Neuronal stem cell (in vitro differentiated cells): ENCODE measurements around the gene TMEM138.

Experiments
- DNase-seq: peaks from one replicate; pipeline ENCODE4 v3.0.0-alpha.2; 2013; ENCODE audit warnings: low spot score
- H2AFZ ChIP-seq: one replicate; pipeline ENCODE4 v1.6.1; 2013; ENCODE audit warnings: mild to moderate bottlenecking, low read length, inconsistent platforms
- H2AK5ac ChIP-seq: 2 replicates; pipeline ENCODE4 v1.6.1; 2013; ENCODE audit warnings: low read depth, mild to moderate bottlenecking, inconsistent platforms, low read length, moderate library complexity, mixed read lengths
- H2BK120ac ChIP-seq: 2 replicates; pipeline ENCODE4 v1.6.1; 2013; ENCODE audit warnings: low read depth, mild to moderate bottlenecking, inconsistent platforms, low read length, moderate library complexity, mixed read lengths
- H2BK12ac ChIP-seq: one replicate; pipeline ENCODE4 v1.6.1; 2013; ENCODE audit warnings: low read length, inconsistent platforms
- H2BK15ac ChIP-seq: 2 replicates; pipeline ENCODE4 v1.6.1; 2013; ENCODE audit warnings: mild to moderate bottlenecking, low read length, inconsistent platforms, mixed read lengths
- H2BK5ac ChIP-seq: one replicate; pipeline ENCODE4 v1.6.1; 2013; ENCODE audit warnings: inconsistent platforms, mild to moderate bottlenecking, low read length, moderate library complexity
- H3K14ac ChIP-seq: one replicate; pipeline ENCODE4 v1.6.1; 2013; ENCODE audit warnings: low read length, inconsistent platforms
- H3K18ac ChIP-seq: 2 replicates; pipeline ENCODE4 v1.6.1; 2013; ENCODE audit warnings: low read length, inconsistent platforms
- H3K23ac ChIP-seq: 2 replicates; pipeline ENCODE4 v1.6.1; 2013; ENCODE audit warnings: low read depth, mild to moderate bottlenecking, mixed read lengths, low read length, inconsistent platforms; ENCODE audit not compliant: poor library complexity
- H3K27ac ChIP-seq: replicated peaks from 3 replicates; pipeline ENCODE4 v1.5.1; 2013; ENCODE audit warnings: low read length, inconsistent platforms
- H3K27me3 ChIP-seq, 3 experiments: 2 replicates each; pipeline ENCODE4 v1.6.1; 2013; ENCODE audit warnings: low read length in 3 of 3, mild to moderate bottlenecking in 2 of 3, inconsistent platforms in 1 of 3, low read depth in 1 of 3, mixed read lengths in 1 of 3, moderate library complexity in 1 of 3; ENCODE audit not compliant: control insufficient read depth in 3 of 3, insufficient read depth in 3 of 3
- H3K36me3 ChIP-seq, 2 donors: replicated peaks in 1 of 2; 2 replicates each; pipeline ENCODE4 v1.6.1; 2013; ENCODE audit warnings: low read length in 2 of 2; ENCODE audit not compliant: control insufficient read depth in 2 of 2, insufficient read depth in 2 of 2
- H3K4ac ChIP-seq: 2 replicates; pipeline ENCODE4 v1.6.1; 2013; ENCODE audit warnings: inconsistent platforms, mild to moderate bottlenecking, low read length, moderate library complexity
- H3K4me1 ChIP-seq, 2 donors: 1 replicate in 1 of 2; 2 replicates in 1 of 2; pipeline ENCODE4 v1.6.1; 2013; ENCODE audit warnings: low read length in 2 of 2, low read depth in 1 of 2; ENCODE audit not compliant: control insufficient read depth in 2 of 2, insufficient read depth in 1 of 2
- H3K4me2 ChIP-seq: one replicate; pipeline ENCODE4 v1.6.1; 2013; ENCODE audit warnings: mild to moderate bottlenecking, low read length, inconsistent platforms; ENCODE audit not compliant: insufficient read depth, poor library complexity, severe bottlenecking
- H3K4me3 ChIP-seq, 2 donors: 2 replicates each; pipeline ENCODE4 v1.5.1; 2013; ENCODE audit warnings: low read length in 2 of 2, mild to moderate bottlenecking in 2 of 2, inconsistent platforms in 1 of 2, moderate library complexity in 1 of 2
- H3K79me1 ChIP-seq: one replicate; pipeline ENCODE4 v1.6.1; 2013; ENCODE audit warnings: low read depth, mild to moderate bottlenecking, inconsistent platforms, low read length, moderate library complexity
- H3K9ac ChIP-seq: one replicate; pipeline ENCODE4 v1.6.1; 2013; ENCODE audit warnings: mild to moderate bottlenecking, low read depth, low read length, inconsistent platforms; ENCODE audit not compliant: poor library complexity
- H3K9me3 ChIP-seq, 2 donors: replicated peaks in 1 of 2; 2 replicates each; pipeline versions ENCODE3 to v1.6.1; 2013; ENCODE audit warnings: low read length in 2 of 2, mild to moderate bottlenecking in 2 of 2, inconsistent platforms in 1 of 2, low read depth in 1 of 2, mixed read lengths in 1 of 2, moderate library complexity in 1 of 2; ENCODE audit not compliant: control insufficient read depth in 2 of 2, insufficient read depth in 1 of 2
- H4K8ac ChIP-seq: one replicate; pipeline ENCODE4 v1.6.1; 2013; ENCODE audit warnings: low read depth, mild to moderate bottlenecking, inconsistent platforms, low read length, moderate library complexity
- H4K91ac ChIP-seq: one replicate; pipeline ENCODE4 v1.6.1; 2013; ENCODE audit warnings: low read length, low read depth, mild to moderate bottlenecking, inconsistent platforms; ENCODE audit not compliant: poor library complexity
- WGBS, 2 donors: extraction: QIAGEN DNeasy Blood & Tissue Kit; methylation state at CpG; one replicate each; pipeline ENCODE4 v1.1.7; 2013; ENCODE audit warnings: missing lambda C conversion rate in 2 of 2, mixed read lengths in 1 of 2; ENCODE audit not compliant: insufficient read length in 2 of 2, insufficient replicate concordance in 1 of 2; ENCODE audit errors: extremely low coverage in 2 of 2; 5-methylcytosine and 5-hydroxymethylcytosine counted together

Gene TMEM138

GRCh38 chr11:61342207-61342803 lies 19.9 kb upstream of the TMEM138 start:
- H3K18ac ChIP-seq: no peak overlapping the region
- no peak overlapping the region for H2BK12ac ChIP-seq
- no peak overlapping the region for H3K27ac ChIP-seq
- H3K4ac ChIP-seq: no peak overlapping the region
- H2AFZ ChIP-seq: no peak overlapping the region
- no peak overlapping the region for H2BK5ac ChIP-seq
- no peak overlapping the region for H2BK120ac ChIP-seq
- peaks cover 8 to 72% of the 10 kb centered on the region in 2 donors for H3K36me3 ChIP-seq
- DNase-seq: no peak
- no peak overlapping the region for H3K4me3 ChIP-seq
- no peaks in the 10 kb centered on the region for H3K9me3 ChIP-seq
- H3K79me1 ChIP-seq: no peaks in the 10 kb centered on the region
- no peak overlapping the region for H2BK15ac ChIP-seq
- peak overlapping the region; percentile 59 for H3K23ac ChIP-seq
- H3K4me1 ChIP-seq: no peaks in the 10 kb centered on the region
- H4K91ac ChIP-seq: no peak overlapping the region
- H3K4me2 ChIP-seq: no peak overlapping the region
- H3K27me3 ChIP-seq: no peaks in the 10 kb centered on the region
- WGBS, 2 donors: no CpG with 5 or more reads among the region's 20 CpGs
- no peak overlapping the region for H2AK5ac ChIP-seq
- H3K14ac ChIP-seq: no peak overlapping the region
- H4K8ac ChIP-seq: no peak overlapping the region
- H3K9ac ChIP-seq: no peak overlapping the region

GRCh38 chr11:61343792-61344745 lies 18.1 kb upstream of the TMEM138 start:
- peaks cover 15 to 75% of the 10 kb centered on the region in 2 donors for H3K36me3 ChIP-seq
- no peak overlapping the region for H3K9ac ChIP-seq
- no CpG with 5 or more reads among the region's 29 CpGs for WGBS, 2 donors
- DNase-seq: no peak
- no peaks in the 10 kb centered on the region for H3K27me3 ChIP-seq
- no peak overlapping the region for H2BK120ac ChIP-seq
- H3K18ac ChIP-seq: no peak overlapping the region
- H2BK12ac ChIP-seq: no peak overlapping the region
- H3K4me2 ChIP-seq: no peak overlapping the region
- no peak overlapping the region for H3K27ac ChIP-seq
- H3K23ac ChIP-seq: peak overlapping the region; percentile 55
- H2AFZ ChIP-seq: no peak overlapping the region
- H4K91ac ChIP-seq: no peak overlapping the region
- H2BK15ac ChIP-seq: no peak overlapping the region
- no peak overlapping the region for H3K4me3 ChIP-seq
- no peak overlapping the region for H4K8ac ChIP-seq
- no peaks in the 10 kb centered on the region for H3K4me1 ChIP-seq
- H2BK5ac ChIP-seq: no peak overlapping the region
- no peak overlapping the region for H3K14ac ChIP-seq
- no peaks in the 10 kb centered on the region for H3K9me3 ChIP-seq
- no peaks in the 10 kb centered on the region for H3K79me1 ChIP-seq
- no peak overlapping the region for H2AK5ac ChIP-seq
- no peak overlapping the region for H3K4ac ChIP-seq

DNA sequence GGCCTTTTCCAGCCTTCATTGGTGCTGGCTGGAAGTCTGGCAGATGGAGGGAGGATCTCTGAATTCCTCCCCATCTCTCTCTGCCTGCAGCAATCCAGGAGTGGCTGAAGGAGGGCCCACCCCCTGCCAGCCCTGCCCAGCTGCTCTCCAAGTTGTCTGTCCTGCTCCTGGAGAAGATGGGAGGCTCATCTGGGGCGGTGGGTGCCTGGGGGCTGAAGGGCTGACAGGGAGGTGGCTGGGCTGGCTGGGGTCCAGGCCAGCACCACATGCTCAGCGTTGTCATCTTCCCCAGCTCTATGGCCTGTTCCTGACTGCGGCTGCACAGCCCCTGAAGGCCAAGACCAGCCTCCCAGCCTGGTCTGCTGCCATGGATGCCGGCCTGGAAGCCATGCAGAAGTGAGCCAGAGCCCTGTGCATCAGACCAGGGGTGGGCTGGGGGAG lies 17.0 kb upstream of the TMEM138 start:
- H3K14ac ChIP-seq: no peak overlapping the region
- no peak overlapping the region for H3K4ac ChIP-seq
- no peak overlapping the region for H3K18ac ChIP-seq
- H4K91ac ChIP-seq: no peak overlapping the region
- H2BK12ac ChIP-seq: no peak overlapping the region
- no peak overlapping the region for H3K4me3 ChIP-seq
- no peak for DNase-seq
- no peak overlapping the region for H3K27ac ChIP-seq
- H2BK120ac ChIP-seq: no peak overlapping the region
- H2BK15ac ChIP-seq: no peak overlapping the region
- no peaks in the 10 kb centered on the region for H3K4me1 ChIP-seq
- no peak overlapping the region for H4K8ac ChIP-seq
- peak overlapping the region; percentile 17 for H3K9ac ChIP-seq
- H3K27me3 ChIP-seq: no peaks in the 10 kb centered on the region
- no peak overlapping the region for H2BK5ac ChIP-seq
- H2AK5ac ChIP-seq: no peak overlapping the region
- H2AFZ ChIP-seq: no peak overlapping the region
- H3K36me3 ChIP-seq: peaks cover 19 to 78% of the 10 kb centered on the region in 2 donors
- H3K4me2 ChIP-seq: no peak overlapping the region
- no CpG with 5 or more reads among the region's 4 CpGs for WGBS, 2 donors
- H3K23ac ChIP-seq: peak overlapping the region; percentile 20
- H3K79me1 ChIP-seq: no peaks in the 10 kb centered on the region
- H3K9me3 ChIP-seq: no peaks in the 10 kb centered on the region
